HG02970 (cell line): Measurements from ENCODE around the gene SLIT3.

Experiments used
- ATAC-seq: cut with Tn5 transposase; IDR thresholded peaks from one replicate; pipeline ENCODE4 v1.9.1; 2021; ENCODE audit warnings: mild to moderate bottlenecking, moderate library complexity, moderate number of reproducible peaks; ENCODE audit not compliant: unreplicated experiment, low FRiP score

Gene SLIT3

DNA sequence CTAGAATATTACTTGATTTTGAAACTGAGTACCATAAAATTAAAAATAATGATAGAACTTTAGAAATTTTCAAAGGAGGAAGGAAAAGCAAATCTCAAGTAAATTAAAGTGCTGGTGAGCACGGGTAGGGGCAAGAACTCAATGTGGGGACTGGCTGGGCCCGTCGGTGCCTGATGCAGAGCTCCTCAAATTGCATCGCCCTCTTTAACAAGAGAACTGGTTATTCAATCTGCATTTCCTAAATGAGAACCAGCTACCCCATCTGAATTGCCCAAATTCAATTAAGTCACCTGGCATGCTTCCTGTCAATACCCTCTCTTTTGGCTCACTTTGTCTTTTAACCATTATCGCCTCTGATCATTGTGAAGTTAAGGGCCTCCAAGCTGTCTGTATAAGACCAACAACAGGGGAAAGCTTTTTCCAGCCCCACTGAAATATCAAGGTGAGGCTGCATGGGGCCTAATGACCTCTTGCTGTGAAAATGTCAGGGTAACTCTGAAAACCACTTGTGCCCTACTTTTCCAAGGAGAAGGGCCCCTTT is 316.7 kb downstream of the SLIT3 start:
- no peak for ATAC-seq

DNA sequence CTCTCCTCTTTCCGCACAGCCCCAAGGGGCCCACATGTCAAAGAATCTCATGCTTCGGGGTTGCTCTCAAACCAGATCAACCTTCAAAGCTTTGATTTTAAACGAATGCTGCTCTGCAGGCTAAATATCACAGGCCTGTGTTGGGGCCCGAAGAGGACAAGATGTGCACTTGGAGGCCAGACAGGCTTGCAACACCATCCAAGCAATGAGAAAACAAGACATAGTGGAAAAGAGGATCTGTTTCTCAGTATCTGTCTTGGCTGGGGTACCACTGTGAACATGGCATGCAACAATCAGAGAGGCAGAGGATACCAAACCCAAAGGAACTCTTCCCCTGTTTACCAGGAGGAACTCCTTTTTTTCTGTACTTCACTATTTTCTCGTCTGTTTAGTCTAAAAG is 321.8 kb downstream of the SLIT3 start:
- ATAC-seq = no peak

DNA sequence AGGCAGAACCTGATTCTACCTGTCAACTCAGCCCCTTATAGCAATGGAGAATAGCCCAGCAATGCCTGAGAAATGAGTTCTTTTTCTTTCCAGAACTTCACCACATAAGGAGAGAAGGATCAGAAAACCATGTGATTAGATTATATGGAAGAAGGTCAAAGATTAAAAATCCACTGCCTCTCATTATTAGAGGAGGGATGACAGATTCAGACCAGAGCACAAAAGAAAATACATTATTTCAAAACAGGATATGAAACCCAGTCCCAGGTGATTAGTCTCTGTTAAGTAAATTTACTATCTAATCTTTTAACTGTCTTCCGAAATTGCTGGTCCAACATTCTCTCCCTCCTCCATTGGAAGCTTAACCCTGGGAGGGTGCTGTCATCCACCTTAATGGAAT is 322.4 kb downstream of the SLIT3 start:
- no peak for ATAC-seq

DNA sequence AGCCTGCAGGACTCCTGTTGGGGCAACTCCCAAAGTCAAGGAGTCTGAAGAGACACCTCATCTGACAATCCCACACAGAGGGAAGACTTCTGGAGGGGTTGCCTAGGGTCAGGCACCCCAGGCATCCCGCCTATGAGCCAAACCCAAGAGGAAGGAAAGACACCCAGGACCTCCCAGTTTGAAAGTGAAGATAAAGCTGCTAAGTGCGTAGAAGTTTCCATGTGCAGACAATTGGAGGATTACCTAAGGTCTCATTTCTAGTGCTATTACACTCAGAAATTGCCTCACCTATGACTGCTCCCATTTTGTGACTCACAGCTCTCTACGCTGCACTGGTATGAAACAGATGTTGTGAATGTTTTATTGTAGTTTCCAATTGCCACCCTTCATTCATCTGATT is 322.9 kb downstream of the SLIT3 start:
- ATAC-seq = no peak

DNA sequence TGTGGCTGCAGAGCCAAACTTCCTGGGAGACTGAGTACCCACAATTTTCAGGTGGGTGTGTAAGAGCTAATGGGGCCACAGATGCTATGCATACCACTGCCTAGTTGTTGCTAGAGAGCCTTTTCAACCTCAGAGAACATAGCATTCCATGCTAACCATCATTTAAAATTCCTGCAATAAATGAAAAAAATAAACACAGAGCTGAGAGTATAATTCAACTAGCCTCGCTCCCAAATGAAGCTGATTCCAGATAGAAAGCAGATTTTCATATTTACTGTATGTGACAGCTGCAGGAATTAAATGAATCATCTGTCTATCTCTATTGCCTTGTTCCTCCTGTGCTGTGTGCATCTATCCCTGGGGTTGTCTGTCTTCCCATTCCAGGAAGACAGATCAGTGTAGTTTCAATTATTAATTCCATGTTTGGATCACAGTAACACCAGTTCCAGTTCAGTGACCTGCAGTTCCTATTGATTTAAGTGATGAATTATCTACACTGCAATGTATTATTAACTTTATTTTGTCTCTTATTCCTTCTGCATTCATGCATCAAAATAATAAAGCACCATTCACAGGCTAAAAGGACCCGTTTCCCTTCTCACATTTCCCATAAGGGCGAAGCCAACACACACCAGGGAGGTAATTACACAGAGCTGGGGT is 324.5 kb downstream of the SLIT3 start:
- ATAC-seq = no peak

DNA sequence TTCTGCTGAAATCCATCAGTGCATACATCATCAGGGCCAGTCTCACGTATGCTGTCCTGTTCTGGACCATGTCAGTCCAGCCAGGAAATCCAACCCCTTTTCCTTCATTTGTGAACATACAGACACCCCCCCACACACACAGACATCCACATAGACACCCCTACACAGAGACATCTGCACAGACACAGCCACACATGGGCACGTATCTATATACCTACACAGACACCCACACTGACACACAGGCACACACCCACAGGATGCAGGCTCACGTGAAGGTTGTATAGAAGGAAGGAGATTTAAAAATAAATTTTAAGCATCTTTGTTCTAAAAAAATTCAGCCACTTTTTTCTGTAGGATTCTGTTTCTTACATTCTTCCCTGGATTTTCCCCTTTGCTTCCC is 325.6 kb downstream of the SLIT3 start:
- no peak for ATAC-seq

DNA sequence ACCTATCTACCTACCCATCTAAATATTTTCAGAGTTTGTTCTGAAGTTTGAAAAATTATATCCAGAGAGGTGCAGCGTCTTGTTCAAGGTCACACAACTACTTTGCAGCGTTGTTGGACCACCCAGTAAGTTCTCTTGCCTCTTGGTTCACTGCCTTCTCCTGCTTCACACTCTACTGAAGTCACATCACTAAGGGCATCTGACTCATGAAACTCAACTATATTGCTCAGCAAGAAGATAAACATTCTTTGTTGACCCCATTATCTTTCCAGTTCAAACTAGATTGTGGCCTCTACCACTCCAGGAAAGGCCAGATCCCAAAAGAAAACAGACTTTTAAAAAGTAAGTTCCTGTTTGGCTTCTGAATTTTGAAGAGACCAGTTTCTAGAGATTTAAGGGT is 326.9 kb downstream of the SLIT3 start:
- no peak for ATAC-seq

DNA sequence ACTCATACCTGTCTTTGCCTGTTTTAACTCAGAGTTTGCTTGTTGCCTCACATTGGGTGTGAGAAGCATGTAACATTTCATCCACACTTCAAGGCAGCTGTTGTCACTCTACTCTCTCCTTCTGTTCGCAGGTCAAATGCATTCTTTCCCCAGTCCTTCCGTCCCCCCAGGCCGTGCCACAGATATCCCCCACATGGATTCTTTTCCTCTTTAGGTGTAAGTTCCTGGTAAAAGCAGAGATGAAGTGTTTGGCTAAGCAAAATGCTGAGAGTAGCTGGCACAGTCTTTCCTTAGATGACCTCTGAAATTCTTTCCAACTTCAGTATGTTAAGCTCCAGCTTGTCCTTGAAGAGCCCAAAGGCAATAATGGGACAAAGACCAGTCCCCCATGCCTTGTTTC is 328.2 kb downstream of the SLIT3 start:
- no peak for ATAC-seq

DNA sequence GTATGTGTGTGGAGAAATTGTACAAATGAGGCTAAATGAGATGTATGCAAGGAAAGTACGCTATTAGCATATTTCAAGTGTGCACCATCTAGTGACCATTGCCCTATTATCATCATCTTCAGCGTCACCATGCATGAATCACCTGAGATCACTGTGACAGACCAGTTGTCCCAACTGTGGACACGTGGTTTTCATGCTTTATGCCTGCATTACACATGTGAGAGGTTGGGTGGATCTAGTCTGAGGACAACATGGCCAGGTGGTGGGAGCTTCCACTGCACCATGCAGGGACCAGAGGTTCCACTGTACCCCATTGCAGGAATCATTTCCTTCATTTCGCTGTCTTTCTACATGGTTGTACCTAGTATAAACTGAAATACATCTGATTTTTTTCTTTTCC is 329.8 kb downstream of the SLIT3 start:
- no peak for ATAC-seq

DNA sequence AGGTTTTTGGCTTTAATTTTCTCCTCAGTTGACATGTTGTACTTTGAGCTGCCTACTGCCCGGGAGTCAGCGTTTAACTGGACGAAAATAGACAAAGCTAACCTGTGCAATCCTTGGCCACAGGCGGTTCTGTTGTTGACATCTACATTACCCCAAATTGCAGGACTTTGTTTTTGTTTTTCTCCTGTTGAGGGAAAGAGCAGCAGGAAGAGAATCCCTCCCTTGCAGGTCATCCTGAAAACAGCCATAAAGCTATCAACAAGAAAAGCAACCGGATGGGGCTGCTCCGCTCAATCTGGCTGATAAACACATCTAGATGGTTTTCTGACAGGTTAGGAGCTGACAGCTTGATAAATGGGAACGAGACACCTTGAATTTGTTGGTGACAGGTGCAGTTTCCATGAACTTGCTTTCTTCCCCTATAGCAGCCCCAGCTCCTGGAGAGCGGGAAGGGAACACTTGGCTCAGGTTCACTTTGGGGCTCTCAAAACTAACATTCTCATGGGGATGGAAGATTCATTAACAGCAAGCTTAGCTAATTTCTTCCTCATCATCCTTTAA is 331.5 kb downstream of the SLIT3 start:
- ATAC-seq = no peak

DNA sequence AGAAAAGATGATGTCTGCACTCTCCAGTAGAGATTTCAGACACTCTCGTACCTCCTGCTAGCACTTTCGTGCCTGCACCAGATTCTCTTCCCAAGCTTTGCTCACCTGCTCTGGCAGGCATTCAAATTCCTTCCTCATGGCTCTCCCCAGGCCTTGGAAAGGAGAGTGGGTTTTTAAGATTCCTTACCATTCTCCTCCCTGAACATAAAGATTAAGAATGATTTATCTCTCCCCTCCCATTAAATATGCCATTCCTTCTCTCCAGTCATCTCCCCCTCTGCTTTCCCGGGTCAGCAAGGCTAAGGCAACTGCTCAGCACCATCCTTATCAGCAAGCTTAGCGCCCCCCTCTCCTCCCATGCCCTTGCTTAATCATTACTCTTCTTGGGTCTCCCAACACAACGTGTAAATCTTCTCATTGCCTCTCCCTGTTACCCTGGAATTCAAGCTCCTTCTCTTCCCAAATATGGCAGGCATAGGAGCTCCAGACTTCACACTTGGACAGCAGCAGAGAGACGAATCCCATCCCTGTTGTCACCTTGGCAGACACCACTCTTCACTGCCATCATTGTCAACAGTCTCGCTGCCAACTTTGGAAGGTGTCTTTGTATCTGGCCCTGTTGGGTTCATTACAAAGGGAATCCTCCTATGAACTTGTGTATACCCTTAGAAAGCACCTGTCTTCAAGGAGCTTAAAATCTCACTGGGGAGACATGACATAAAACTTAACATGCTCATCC is 332.9 kb downstream of the SLIT3 start:
- no peak for ATAC-seq

DNA sequence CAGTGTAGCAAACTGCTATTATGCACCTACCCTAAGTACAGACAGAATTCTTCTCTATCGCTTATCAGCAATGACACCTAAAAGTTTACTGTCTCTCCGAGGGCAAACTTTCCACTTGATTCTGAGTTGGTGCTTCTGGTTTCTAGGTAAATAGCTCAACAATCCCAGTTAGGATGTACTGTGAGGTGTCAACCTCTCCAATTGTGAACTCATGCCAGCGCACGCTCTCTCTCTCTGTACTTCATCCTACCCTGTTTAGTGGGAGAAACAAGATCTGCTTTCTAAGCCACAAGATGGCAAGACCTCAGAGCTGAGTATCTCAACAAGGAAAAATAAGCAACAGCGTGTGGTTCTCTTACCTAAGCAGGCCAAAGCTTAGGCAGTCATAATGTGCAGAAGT is 335.3 kb downstream of the SLIT3 start:
- no peak for ATAC-seq

DNA sequence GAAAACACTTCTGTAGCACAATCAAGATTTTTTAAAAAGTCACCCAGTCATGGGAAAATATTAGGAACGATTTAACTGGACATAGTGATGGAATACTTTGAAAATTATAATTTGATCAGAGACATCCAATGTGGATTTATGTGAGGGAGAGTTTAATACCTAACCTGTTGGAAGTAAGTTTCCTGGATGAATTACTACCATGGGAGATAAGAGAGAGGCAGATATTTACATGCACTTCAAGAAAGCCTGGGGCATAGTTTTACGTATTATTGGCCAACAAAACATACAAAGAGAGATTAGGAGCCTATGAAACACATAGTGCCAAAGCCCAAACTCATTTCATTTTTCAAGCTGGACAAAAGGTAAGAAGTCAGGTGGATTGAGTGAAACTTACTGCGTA is 336.8 kb downstream of the SLIT3 start:
- no peak for ATAC-seq

DNA sequence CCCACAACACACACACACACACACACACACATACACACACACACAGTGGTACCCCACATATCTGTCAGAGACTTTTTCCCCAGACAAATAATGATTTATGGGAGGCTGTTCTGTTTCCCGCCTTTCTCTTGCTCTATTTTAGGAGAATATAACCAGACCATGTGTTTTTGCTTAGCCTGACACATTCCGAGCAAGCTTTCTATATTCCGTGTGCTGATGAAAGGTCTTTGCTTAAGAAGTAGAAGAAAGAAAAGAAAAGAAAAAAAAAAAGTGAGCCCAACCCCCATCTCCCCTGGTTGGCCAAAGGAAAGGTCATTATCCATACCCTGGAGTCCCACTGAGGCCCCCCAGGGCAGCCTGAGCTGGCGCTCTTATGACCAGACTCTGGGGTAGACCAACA is 338.6 kb downstream of the SLIT3 start:
- ATAC-seq = no peak

DNA sequence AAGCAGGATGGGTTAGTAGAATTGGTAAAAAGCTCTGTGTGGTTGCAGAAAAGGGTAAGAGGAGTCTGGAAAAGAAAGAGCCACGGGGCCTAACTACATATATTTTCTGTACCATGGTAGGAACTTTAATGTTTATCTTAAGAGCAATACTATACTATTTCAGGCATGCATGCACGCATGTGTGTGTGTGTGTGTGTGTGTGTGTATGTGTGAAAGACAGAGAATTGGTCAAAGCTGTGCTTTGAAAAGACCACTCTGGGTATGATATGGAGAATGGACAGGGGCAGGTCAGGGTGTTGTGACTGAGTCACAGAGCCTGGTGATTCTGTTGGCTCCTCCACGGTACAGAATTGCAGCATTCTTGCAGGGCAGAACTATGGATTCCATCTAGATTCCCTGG is 339.3 kb downstream of the SLIT3 start:
- no peak for ATAC-seq

DNA sequence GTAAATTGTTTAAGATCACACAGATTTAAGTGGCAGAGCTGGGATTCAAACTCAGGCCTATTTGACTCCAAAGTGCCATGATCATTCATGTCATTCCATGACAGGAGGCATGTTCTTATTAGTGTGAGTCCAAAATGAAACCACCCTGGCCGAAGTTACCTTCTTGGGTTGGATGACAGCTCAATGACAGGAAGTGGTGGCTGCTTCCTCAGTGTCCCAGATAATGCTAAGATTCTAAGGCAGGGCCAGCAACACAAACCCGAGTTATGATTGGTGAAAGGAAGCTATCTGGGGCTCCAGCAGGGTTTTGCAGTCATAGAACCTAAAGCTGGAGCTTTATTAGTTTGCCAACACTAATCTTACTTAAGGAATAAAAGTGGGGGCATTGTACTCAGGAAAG is 340.4 kb downstream of the SLIT3 start:
- ATAC-seq = no peak

DNA sequence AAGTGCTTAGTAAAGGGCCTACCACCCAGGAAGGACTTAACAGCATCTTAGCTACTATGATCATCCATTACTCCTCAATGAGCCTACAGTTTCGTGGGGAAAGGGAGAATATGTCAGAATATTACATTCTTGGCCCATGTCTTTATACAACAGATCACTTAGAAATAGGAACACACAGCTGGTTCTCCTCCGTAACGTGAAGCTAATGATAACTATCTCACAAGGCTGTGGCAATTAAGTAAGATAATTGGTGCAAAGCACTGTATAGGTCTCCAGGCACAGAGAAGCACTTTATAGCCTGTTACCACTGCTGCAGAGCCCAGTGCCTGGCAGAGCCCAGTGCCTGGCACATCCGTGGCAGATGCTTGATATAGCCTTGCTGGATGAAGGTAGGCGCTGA is 347.6 kb downstream of the SLIT3 start:
- ATAC-seq = no peak

DNA sequence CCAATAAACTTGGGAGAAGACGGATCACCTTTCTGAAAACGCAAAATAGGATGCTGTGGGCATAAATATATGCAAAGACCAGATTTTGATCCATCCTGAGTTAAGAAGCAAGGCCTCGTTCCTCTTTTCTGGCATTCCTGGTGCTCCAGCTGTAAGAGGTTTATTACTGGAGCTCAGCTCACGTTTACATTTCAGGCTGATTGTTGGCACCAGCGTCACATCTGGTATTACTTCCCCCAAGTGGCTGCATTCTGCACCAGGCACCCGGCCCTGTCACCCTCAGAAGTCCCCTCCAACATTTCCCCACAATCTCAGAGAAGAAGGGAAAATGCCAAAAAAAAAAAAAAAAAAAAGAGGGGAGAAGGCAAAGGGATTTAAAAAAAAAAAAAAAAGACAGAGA is 348.7 kb downstream of the SLIT3 start:
- no peak for ATAC-seq

DNA sequence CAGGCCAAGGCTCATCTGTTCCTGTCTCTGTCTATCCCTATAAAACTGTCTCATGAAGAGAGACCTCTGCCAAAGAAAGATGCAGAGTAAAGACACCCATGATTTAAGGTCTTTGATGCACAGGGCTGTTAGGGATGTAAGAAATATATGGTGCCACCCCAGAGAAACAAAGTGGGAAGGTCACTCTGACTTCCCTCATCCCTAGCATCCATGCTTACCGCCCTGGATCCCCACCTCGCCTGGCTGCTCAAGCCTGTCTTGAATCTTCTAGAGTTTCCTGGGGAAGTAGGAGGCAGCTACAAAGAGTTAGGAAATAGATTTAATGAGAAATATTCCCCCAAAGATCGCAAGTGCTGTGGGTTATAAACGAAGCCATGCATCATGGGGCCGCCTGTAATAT is 349.2 kb downstream of the SLIT3 start:
- no peak for ATAC-seq

DNA sequence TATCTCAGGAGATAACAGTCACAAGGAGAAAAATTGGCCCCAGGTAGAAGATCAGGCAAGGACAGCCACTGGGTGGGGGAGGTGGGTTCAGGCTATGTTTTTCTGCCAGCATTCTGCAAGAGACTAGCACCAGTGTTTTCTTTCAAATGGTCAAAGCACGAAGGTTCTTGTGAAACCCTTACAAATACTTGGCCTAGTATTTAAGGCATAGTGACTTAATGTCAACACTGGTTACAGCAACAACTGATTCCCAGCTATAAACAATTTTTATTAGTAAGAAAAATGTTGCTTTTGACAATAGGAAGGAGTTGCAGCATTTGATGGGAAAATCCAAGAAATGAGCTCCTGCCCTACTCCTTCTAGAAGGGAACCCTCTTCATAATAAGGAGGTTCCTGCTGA is 349.6 kb downstream of the SLIT3 start:
- no peak for ATAC-seq

DNA sequence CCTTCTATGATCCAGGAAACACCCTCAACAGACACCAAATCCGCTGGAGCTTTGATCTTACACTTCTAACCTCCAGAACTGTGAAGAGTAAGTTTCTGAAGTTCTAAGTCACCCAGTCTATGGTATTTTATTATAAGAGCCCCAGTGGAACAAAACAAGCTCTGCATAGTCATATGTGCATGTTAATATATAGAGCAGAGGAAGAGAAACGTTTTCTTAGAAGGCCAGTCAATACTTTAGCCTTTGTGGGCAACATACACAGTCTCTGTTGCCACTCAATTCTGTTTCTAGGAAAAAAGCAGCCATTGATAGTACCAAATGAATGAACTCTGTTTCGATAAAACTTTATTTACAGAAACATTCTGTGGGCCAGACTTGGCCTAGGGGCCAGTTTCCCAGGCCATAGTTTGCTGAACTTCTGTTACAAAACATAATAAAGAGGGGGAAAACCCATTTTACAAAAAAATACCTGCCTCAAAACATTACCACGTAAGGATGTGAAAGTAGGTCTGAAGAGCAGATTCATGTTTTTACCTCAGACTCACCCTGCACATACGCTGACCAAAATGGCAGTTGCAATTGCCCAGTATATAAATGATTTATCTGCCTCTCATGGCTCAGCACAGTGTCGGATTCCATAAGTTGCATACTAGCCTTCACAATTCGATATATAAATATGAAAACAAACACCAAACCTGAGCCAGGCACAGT is 350.5 kb downstream of the SLIT3 start:
- ATAC-seq = no peak
